HepG2 (cell line): ENCODE results near the gene LENG1. TPM values are rescaled to one million over a fixed set of nuclear protein-coding genes. Genes with fewer than 3 reads are reported as not detected.
A peak's percentile ranks its signal among the peaks of the same experiment; 100 is the strongest.

Experiments used
- BRF2 ChIP-seq: sonication (generic); formaldehyde crosslinking; IDR thresholded peaks from 2 replicates; pipeline ENCODE4 v1.8.1; 2022; ENCODE audit warnings: mild to moderate bottlenecking, missing genetic modification reagents
- CEBPG ChIP-seq: IDR thresholded peaks from 2 replicates; pipeline ENCODE4 v1.6.1; 2016
- CSRNP2 ChIP-seq: sonication (generic); formaldehyde crosslinking; conservative IDR thresholded peaks from 2 replicates; pipeline ENCODE4 v1.8.0; 2022; ENCODE audit warnings: low read depth, missing genetic modification reagents
- ERF ChIP-seq: IDR thresholded peaks from 2 replicates; pipeline ENCODE4 v1.6.1; 2018; ENCODE audit warnings: missing biosample characterization, missing genetic modification reagents
- ETS1 ChIP-seq: sonication (generic); formaldehyde crosslinking; IDR thresholded peaks from 2 replicates; pipeline ENCODE4 v1.4.0; 2020; ENCODE audit warnings: missing genetic modification reagents
- FOXC1 ChIP-seq: sonication (generic); formaldehyde crosslinking; IDR thresholded peaks from 2 replicates; pipeline ENCODE4 v1.8.0; 2022; ENCODE audit warnings: mild to moderate bottlenecking, missing genetic modification reagents, borderline replicate concordance
- GZF1 ChIP-seq: sonication (generic); formaldehyde crosslinking; IDR thresholded peaks from 2 replicates; pipeline ENCODE4 v1.5.1; 2020; ENCODE audit warnings: mild to moderate bottlenecking, missing genetic modification reagents
- MIER3 ChIP-seq: IDR thresholded peaks from 2 replicates; pipeline ENCODE4 v1.6.1; 2016; ENCODE audit warnings: missing compliant biosample characterization, borderline replicate concordance
- MTF1 ChIP-seq: sonication (generic); formaldehyde crosslinking; IDR thresholded peaks from 2 replicates; pipeline ENCODE4 v1.5.0; 2020; ENCODE audit warnings: missing genetic modification reagents
- NR2C2 ChIP-seq: sonication (generic); formaldehyde crosslinking; IDR thresholded peaks from 2 replicates; pipeline ENCODE4 v1.4.0; 2020; ENCODE audit warnings: missing genetic modification reagents, mild to moderate bottlenecking, moderate library complexity, borderline replicate concordance
- SIX1 ChIP-seq: sonication (generic); formaldehyde crosslinking; IDR thresholded peaks from 2 replicates; pipeline ENCODE4 v1.4.0; 2020; ENCODE audit warnings: missing genetic modification reagents, borderline replicate concordance
- SRSF9 ChIP-seq: fragments of 200-400 bp; formaldehyde crosslinking; IDR thresholded peaks from 2 replicates; pipeline ENCODE4 v1.6.1; 2018; ENCODE audit warnings: borderline replicate concordance, mild to moderate bottlenecking, low read depth, low read length; ENCODE audit not compliant: insufficient read depth, poor library complexity, severe bottlenecking
- YY1 ChIP-seq: IDR thresholded peaks from 2 replicates; pipeline ENCODE4 v1.6.1; 2011; ENCODE audit warnings: low read length, low read depth, moderate library complexity, mild to moderate bottlenecking; ENCODE audit not compliant: insufficient read depth, insufficient replicate concordance
- ZFP90 ChIP-seq: sonication (generic); formaldehyde crosslinking; IDR thresholded peaks from 2 replicates; pipeline ENCODE4 v1.8.0; 2022; ENCODE audit warnings: missing genetic modification reagents, mild to moderate bottlenecking, inconsistent platforms, borderline replicate concordance
- ZMYM2 ChIP-seq: sonication (generic); formaldehyde crosslinking; IDR thresholded peaks from 2 replicates; pipeline ENCODE4 v1.8.0; 2022; ENCODE audit warnings: mild to moderate bottlenecking, missing genetic modification reagents
- ZNF205 ChIP-seq: IDR thresholded peaks from 2 replicates; pipeline ENCODE4 v1.6.1; 2018; ENCODE audit warnings: missing biosample characterization, missing genetic modification reagents
- ZNF512 ChIP-seq: sonication (generic); formaldehyde crosslinking; IDR thresholded peaks from 2 replicates; pipeline ENCODE4 v1.4.0; 2020; ENCODE audit warnings: mild to moderate bottlenecking, missing genetic modification reagents
- ZNF580 ChIP-seq: IDR thresholded peaks from 2 replicates; pipeline ENCODE4 v1.6.1; 2016; ENCODE audit warnings: low read depth, borderline replicate concordance
- ZNF597 ChIP-seq: sonication (generic); formaldehyde crosslinking; IDR thresholded peaks from 2 replicates; pipeline ENCODE4 v1.5.0; 2020; ENCODE audit warnings: missing genetic modification reagents
- polyA plus RNA-seq, 8 experiments: library from polyadenylated mRNA; depleted of rRNA in 3 of 8; stranded (reverse) in 7 of 8; unstranded in 1 of 8; fragments of >200 nt; fragmentation: Illumina TruSeq in 4 of 8; extraction: Trizol in 4 of 8; gene quantifications; 2 replicates each; pipeline versions ENCODE4 v1.2.1 to v1.2.3, GENCODE V29; 2011 to 2016; ENCODE audit warnings: low read depth in 4 of 8, missing spikeins in 1 of 8, mixed read lengths in 1 of 8; ENCODE audit not compliant: insufficient read depth in 1 of 8
- total RNA-seq, 5 experiments: library from RNA; depleted of rRNA; stranded (reverse); fragments of >200 nt; fragmentation: Illumina TruSeq; extraction: Trizol; gene quantifications; 2 replicates each; pipeline ENCODE4 v1.2.3, GENCODE V29; 2016; ENCODE audit warnings: low read depth in 1 of 5

Gene LENG1
- total and polyA plus RNA-seq, 2 of the 13 experiments (the other 11 are each of a cell fraction or from before 2014, with no cell fraction given), result 1.8 to 3.8 TPM

- TF ChIP-seq ZNF580 (CRISPR knock-in tag) (no peak), SRSF9 (no peak), ZNF205 (CRISPR knock-in tag) (peak; percentile 13; the same call in 1 of the 2 replicates), ZNF512 (CRISPR knock-in tag) (no peak), MTF1 (CRISPR knock-in tag) (no peak), NR2C2 (CRISPR knock-in tag) (no peak), ETS1 (CRISPR knock-in tag) (no peak), ZFP90 (CRISPR knock-in tag) (no peak), MIER3 (CRISPR knock-in tag) (no peak), BRF2 (CRISPR knock-in tag) (peak; percentile 69; the same call in 1 of the 2 replicates), SIX1 (no peak), GZF1 (no peak), CSRNP2 (CRISPR knock-in tag) (no peak; the same call in 1 of the 2 replicates), ERF (CRISPR knock-in tag) (peak; percentile 43), ZNF597 (no peak), ZMYM2 (CRISPR knock-in tag) (no peak), CEBPG (CRISPR knock-in tag) (no peak), YY1 (peak; percentile 97), FOXC1 (CRISPR knock-in tag) (peak; percentile 44; the same call in 1 of the 2 replicates)
Measured at GRCh38 chr19:54137699-54138488, 21.6 kb downstream of the LENG1 start, which contains the start of gene CNOT3 (continued).
